Trophoblast cell (in vitro differentiated cells and primary cell): ENCODE measurements around the gene SCN1B.

ENCODE experiments used
- DNase-seq, 2 donors: peaks; one replicate each; pipeline ENCODE4 v3.0.0-alpha.2; 2016
- H2AFZ ChIP-seq: 2 replicates; pipeline ENCODE4 v1.6.1; 2013; ENCODE audit warnings: low read length, moderate library complexity, mild to moderate bottlenecking; ENCODE audit not compliant: insufficient read depth, poor library complexity
- H2AK5ac ChIP-seq: 2 replicates; pipeline ENCODE4 v1.6.1; 2013; ENCODE audit warnings: mild to moderate bottlenecking, low read length
- H2BK120ac ChIP-seq: 2 replicates; pipeline ENCODE4 v1.6.1; 2013; ENCODE audit warnings: low read length, mild to moderate bottlenecking, moderate library complexity; ENCODE audit not compliant: insufficient read depth, poor library complexity
- H2BK12ac ChIP-seq: 2 replicates; pipeline ENCODE4 v1.6.1; 2013; ENCODE audit warnings: mild to moderate bottlenecking, low read length, moderate library complexity
- H2BK5ac ChIP-seq: 2 replicates; pipeline ENCODE4 v1.6.1; 2013; ENCODE audit warnings: low read length, low read depth, moderate library complexity, mild to moderate bottlenecking; ENCODE audit not compliant: poor library complexity
- H3K14ac ChIP-seq: 2 replicates; pipeline ENCODE4 v1.6.1; 2013; ENCODE audit warnings: mild to moderate bottlenecking, low read length
- H3K18ac ChIP-seq: 2 replicates; pipeline ENCODE4 v1.6.1; 2013; ENCODE audit warnings: mild to moderate bottlenecking, low read length
- H3K23ac ChIP-seq: 2 replicates; pipeline ENCODE4 v1.6.1; 2013; ENCODE audit warnings: low read length
- H3K27ac ChIP-seq: 2 replicates; pipeline ENCODE4 v1.5.1; 2013; ENCODE audit warnings: low read depth, mild to moderate bottlenecking, inconsistent platforms, low read length, moderate library complexity
- H3K27me3 ChIP-seq: 2 replicates; pipeline ENCODE4 v1.6.1; 2013; ENCODE audit warnings: inconsistent platforms, mild to moderate bottlenecking, low read length, moderate library complexity; ENCODE audit not compliant: insufficient read depth
- H3K36me3 ChIP-seq, 2 experiments: 1 replicate in 1 of 2; 2 replicates in 1 of 2; pipeline ENCODE4 v1.6.1; 2013; ENCODE audit warnings: low read length in 2 of 2, mild to moderate bottlenecking in 2 of 2, moderate library complexity in 1 of 2; ENCODE audit not compliant: insufficient read depth in 2 of 2, control insufficient read depth in 1 of 2
- H3K4ac ChIP-seq: 2 replicates; pipeline ENCODE4 v1.6.1; 2013; ENCODE audit warnings: low read depth, mild to moderate bottlenecking, low read length, moderate library complexity
- H3K4me1 ChIP-seq, 2 experiments: 1 replicate in 1 of 2; 2 replicates in 1 of 2; pipeline ENCODE4 v1.6.1; 2013; ENCODE audit warnings: low read length in 2 of 2, mild to moderate bottlenecking in 2 of 2, moderate library complexity in 1 of 2; ENCODE audit not compliant: insufficient read depth in 2 of 2, control insufficient read depth in 1 of 2
- H3K4me2 ChIP-seq: 2 replicates; pipeline ENCODE4 v1.6.1; 2013; ENCODE audit warnings: inconsistent platforms, mild to moderate bottlenecking, low read length, moderate library complexity
- H3K4me3 ChIP-seq: 2 replicates; pipeline ENCODE4 v1.5.1; 2013; ENCODE audit warnings: mild to moderate bottlenecking, low read depth, low read length, inconsistent platforms
- H3K79me1 ChIP-seq: one replicate; pipeline ENCODE4 v1.6.1; 2013; ENCODE audit warnings: low read length
- H3K79me2 ChIP-seq: 2 replicates; pipeline ENCODE4 v1.6.1; 2013; ENCODE audit warnings: low read length, mild to moderate bottlenecking; ENCODE audit not compliant: control insufficient read depth, insufficient read depth, poor library complexity
- H3K9ac ChIP-seq: 2 replicates; pipeline ENCODE4 v1.6.1; 2013; ENCODE audit warnings: mild to moderate bottlenecking, low read length
- H3K9me3 ChIP-seq: 2 replicates; pipeline ENCODE4 v1.6.1; 2013; ENCODE audit warnings: low read depth, mild to moderate bottlenecking, control low read depth, inconsistent platforms, low read length; ENCODE audit not compliant: insufficient read depth
- H4K12ac ChIP-seq: 2 replicates; pipeline ENCODE4 v1.6.1; 2013; ENCODE audit warnings: low read depth, mild to moderate bottlenecking, low read length, moderate library complexity
- H4K8ac ChIP-seq: 2 replicates; pipeline ENCODE4 v1.6.1; 2013; ENCODE audit warnings: low read depth, mild to moderate bottlenecking, low read length, moderate library complexity
- H4K91ac ChIP-seq: one replicate; pipeline ENCODE4 v1.6.1; 2013; ENCODE audit warnings: low read depth, mild to moderate bottlenecking, low read length, moderate library complexity
- WGBS: extraction: QIAGEN DNeasy Blood & Tissue Kit; methylation state at CpG from one replicate; pipeline ENCODE4 v1.1.7; 2013; ENCODE audit warnings: missing lambda C conversion rate; ENCODE audit not compliant: insufficient read length, insufficient coverage; ENCODE audit errors: extremely low coverage; 5-methylcytosine and 5-hydroxymethylcytosine counted together

SCN1B gene

GRCh38 chr19:35086455-35086854 is 56.2 kb downstream of the SCN1B start:
- peaks cover 3% of the 10 kb centered on the region for H3K9me3 ChIP-seq
- no CpG with 5 or more reads among the region's 8 CpGs for WGBS
- no peak overlapping the region for H3K18ac ChIP-seq
- H4K8ac ChIP-seq: no peak overlapping the region
- H3K4me1 ChIP-seq: peaks cover 6 to 9% of the 10 kb centered on the region in 2 experiments
- no peak overlapping the region for H2AFZ ChIP-seq
- no peaks in the 10 kb centered on the region for H3K36me3 ChIP-seq
- H3K4me3 ChIP-seq: peak overlapping the region; percentile 44
- no peak overlapping the region for H3K4me2 ChIP-seq
- no peak overlapping the region for H3K23ac ChIP-seq
- H3K27ac ChIP-seq: no peak overlapping the region
- H4K91ac ChIP-seq: no peak overlapping the region
- H2BK120ac ChIP-seq: no peak overlapping the region
- H2AK5ac ChIP-seq: no peak overlapping the region
- no peaks in the 10 kb centered on the region for H3K79me1 ChIP-seq
- H4K12ac ChIP-seq: no peak overlapping the region
- peak overlapping the region; percentile 30 for H3K9ac ChIP-seq
- no peak for DNase-seq
- no peak overlapping the region for H2BK12ac ChIP-seq
- H3K14ac ChIP-seq: no peak overlapping the region
- no peak overlapping the region for H3K4ac ChIP-seq
- H3K79me2 ChIP-seq: peaks cover 2% of the 10 kb centered on the region
- no peak overlapping the region for H2BK5ac ChIP-seq
- no peaks in the 10 kb centered on the region for H3K27me3 ChIP-seq

DNA sequence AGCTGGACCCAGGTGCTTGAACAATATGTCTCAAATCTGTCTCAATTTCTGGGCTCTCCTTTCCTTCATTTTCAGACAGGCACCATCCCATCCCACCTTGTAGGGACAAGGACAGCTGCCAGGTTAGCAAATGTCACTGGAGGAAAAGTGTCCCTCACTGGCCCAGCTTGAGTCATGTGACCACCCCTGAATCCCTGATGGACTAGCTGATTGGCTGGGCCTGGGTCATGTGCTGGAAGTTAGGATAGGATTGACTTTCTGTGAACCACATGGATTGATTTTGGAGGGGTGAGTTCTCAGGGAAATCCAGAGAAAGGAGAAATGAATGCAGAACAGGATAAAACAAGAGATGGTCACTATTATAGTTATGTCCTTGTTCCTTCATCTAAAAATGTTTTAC is 57.1 kb downstream of the SCN1B start:
- peaks cover 3% of the 10 kb centered on the region for H3K9me3 ChIP-seq
- no peak overlapping the region for H3K4me2 ChIP-seq
- H2BK12ac ChIP-seq: no peak overlapping the region
- no peak overlapping the region for H3K14ac ChIP-seq
- H3K79me2 ChIP-seq: peaks cover 2% of the 10 kb centered on the region
- no peak overlapping the region for H2BK5ac ChIP-seq
- H4K12ac ChIP-seq: no peak overlapping the region
- no peak overlapping the region for H2AFZ ChIP-seq
- H3K18ac ChIP-seq: no peak overlapping the region
- H3K4me3 ChIP-seq: no peak overlapping the region
- no peak overlapping the region for H3K23ac ChIP-seq
- H3K27me3 ChIP-seq: no peaks in the 10 kb centered on the region
- H3K36me3 ChIP-seq: no peaks in the 10 kb centered on the region
- H3K79me1 ChIP-seq: no peaks in the 10 kb centered on the region
- H2BK120ac ChIP-seq: no peak overlapping the region
- H3K27ac ChIP-seq: no peak overlapping the region
- peaks cover 6 to 9% of the 10 kb centered on the region in 2 experiments for H3K4me1 ChIP-seq
- no peak for DNase-seq
- no peak overlapping the region for H4K8ac ChIP-seq
- H3K4ac ChIP-seq: no peak overlapping the region
- no peak overlapping the region for H3K9ac ChIP-seq
- H4K91ac ChIP-seq: no peak overlapping the region
- no peak overlapping the region for H2AK5ac ChIP-seq

DNA sequence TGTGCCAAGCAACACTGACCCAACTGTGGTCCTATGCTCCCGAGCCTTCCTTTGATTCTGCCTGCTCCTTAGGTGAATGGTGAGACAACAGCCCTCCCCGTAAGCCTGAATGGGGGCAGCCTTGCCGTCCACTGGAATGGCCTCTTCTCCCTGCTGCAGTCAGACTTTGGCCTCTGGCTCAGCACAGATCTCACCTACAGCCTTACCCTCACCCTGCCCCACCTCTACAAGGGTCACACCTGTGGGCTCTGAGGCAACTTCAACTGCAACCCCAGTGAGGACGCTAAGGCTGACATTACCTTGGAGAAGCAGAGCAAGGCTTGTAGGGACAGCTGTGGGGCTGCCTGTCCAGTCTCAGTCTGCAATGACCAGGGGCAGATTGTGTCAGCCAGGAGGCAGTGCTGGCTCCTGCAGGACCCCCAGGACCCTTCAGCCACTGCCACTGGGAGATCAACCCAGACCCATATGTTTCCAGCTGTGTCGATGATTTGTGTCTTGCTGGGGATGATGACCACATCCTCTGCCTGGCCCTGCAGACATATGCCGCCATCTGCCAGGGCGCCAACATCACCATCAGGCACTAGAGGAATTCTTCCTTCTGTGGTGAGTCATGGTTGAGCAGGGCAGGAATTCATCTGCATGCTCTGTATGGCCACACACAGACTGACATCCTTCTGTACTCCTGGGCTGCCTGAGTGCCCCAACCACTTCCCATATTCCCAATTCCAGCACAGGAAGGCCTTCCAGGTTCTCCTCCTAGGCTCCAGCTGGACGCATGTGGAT is 58.1 kb downstream of the SCN1B start:
- Histone ChIP-seq H3K18ac (no peak overlapping the region), H4K8ac (no peak overlapping the region), H3K14ac (no peak overlapping the region), H2BK120ac (no peak overlapping the region), H3K4me2 (no peak overlapping the region), H2BK5ac (no peak overlapping the region), H3K79me2 (peaks cover 2% of the 10 kb centered on the region), H3K79me1 (no peaks in the 10 kb centered on the region), H2BK12ac (no peak overlapping the region), H3K4me1 (peaks cover 6 to 9% of the 10 kb centered on the region in 2 experiments), H3K36me3 (no peaks in the 10 kb centered on the region), H3K4me3 (no peak overlapping the region), H3K9ac (no peak overlapping the region), H3K27ac (no peak overlapping the region), H2AFZ (no peak overlapping the region), H4K91ac (no peak overlapping the region), H3K23ac (no peak overlapping the region), H4K12ac (no peak overlapping the region), H2AK5ac (no peak overlapping the region), H3K9me3 (peaks cover 3% of the 10 kb centered on the region), H3K4ac (no peak overlapping the region), H3K27me3 (no peaks in the 10 kb centered on the region)
- WGBS: no CpG with 5 or more reads among the region's 8 CpGs
- peak; percentile 89 to 93 for DNase-seq

GRCh38 chr19:35089554-35089953 is 59.3 kb downstream of the SCN1B start:
- WGBS: no CpG with 5 or more reads among the region's 8 CpGs

More at GRCh38 chr19:35089554-35089953, 59.3 kb downstream of the SCN1B start:
- Histone ChIP-seq H3K4me3 (no peak overlapping the region), H4K8ac (no peak overlapping the region), H3K14ac (no peak overlapping the region), H3K79me1 (peaks cover 5% of the 10 kb centered on the region), H3K9me3 (peaks cover 3% of the 10 kb centered on the region), H2BK5ac (no peak overlapping the region), H3K4me2 (no peak overlapping the region), H3K23ac (no peak overlapping the region), H2AFZ (no peak overlapping the region), H4K12ac (no peak overlapping the region), H2AK5ac (no peak overlapping the region), H2BK12ac (no peak overlapping the region), H2BK120ac (no peak overlapping the region), H3K18ac (no peak overlapping the region), H3K4me1 (peaks cover 6 to 12% of the 10 kb centered on the region in 2 experiments), H3K27ac (no peak overlapping the region), H3K4ac (no peak overlapping the region), H3K9ac (no peak overlapping the region), H3K79me2 (peaks cover 2% of the 10 kb centered on the region), H3K36me3 (no peaks in the 10 kb centered on the region), H4K91ac (no peak overlapping the region), H3K27me3 (no peaks in the 10 kb centered on the region)
- DNase-seq: no peak
